HG03460 (cell line): ENCODE results near the gene ATP8B4.
"Not testable (repeated sequence)": the region's sequence is repeated elsewhere in the genome, so short reads cannot be mapped to it uniquely, and the experiment has no call there.

ENCODE experiments used
- ATAC-seq: cut with Tn5 transposase; IDR thresholded peaks from one replicate; pipeline ENCODE4 v1.9.1; 2021; ENCODE audit not compliant: unreplicated experiment

ATP8B4 gene

GRCh38 chr15:50119063-50120040 lies at the start of gene ATP8B4:
TSS of gene ATP8B4 (minus strand) at chr15:50119233. CDS start at chr15:50106966, 12,267 bp downstream.
- no peak for ATAC-seq

DNA sequence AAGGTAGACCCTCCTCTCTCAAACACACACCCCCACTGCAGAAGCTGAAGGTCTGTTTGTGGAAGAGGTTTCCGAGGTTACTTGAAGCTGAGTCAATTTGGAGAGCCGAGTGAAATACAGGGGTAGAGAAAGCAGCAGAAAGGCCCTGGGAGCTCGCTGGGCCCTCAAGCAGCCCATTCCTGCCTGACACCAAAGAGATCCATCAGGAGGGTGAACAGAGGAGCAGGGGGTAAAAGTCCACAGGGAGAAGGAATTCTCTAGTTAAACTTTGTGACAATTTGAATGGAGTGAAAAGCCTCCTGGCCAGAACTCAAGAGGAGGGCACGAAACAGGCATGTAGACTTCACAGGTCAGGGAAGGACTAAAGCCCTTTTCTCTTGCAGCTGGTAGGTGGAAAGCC lies 49.3 kb upstream of the ATP8B4 start:
- ATAC-seq: no peak

GRCh38 chr15:50167110-50167509 lies 48.1 kb upstream of the ATP8B4 start:
- ATAC-seq: no peak

GRCh38 chr15:50166216-50166615 lies 47.2 kb upstream of the ATP8B4 start:
- no peak for ATAC-seq

- no peak for ATAC-seq
Observed at GRCh38 chr15:50164458-50164857, 45.4 kb upstream of the ATP8B4 start.

- ATAC-seq: no peak
Observed at GRCh38 chr15:50163719-50164410, 44.8 kb upstream of the ATP8B4 start.

DNA sequence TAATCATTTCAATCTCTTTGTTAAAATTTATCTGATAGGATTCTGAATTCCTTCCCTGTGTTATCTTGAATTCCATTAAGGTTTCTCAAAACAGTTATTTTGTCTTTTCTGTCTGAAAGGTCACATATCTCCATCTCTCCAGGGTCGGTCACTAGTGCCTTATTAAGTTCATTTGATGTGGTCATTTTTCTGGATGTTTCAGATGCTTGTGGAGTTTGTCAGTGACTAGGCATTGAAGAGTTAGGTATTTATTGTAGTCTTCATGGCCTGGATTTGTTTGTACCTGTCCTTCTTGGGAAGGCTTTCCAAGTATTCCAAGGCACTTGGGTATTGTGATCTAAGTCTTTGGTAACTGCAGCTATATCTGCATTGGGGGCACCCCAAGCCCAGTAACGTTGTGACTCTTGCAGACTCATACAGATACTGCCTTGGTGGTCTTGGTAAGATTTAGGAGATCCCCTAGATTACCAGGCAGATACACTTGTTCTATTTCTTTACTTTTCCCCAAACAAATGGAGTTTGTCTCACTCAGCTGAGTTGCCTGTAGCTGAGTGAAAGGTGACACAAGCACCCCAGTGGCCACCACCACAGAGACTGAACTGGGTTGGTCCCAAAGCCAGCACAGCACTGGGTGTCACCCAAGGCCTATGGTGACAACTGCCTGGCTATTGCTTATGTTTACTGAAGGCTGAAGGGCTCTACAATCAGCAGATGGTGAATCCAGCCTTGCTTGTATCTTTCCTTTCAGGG lies 44.1 kb upstream of the ATP8B4 start:
- ATAC-seq: no peak

- ATAC-seq: not testable (repeated sequence)
Observed at GRCh38 chr15:50158236-50158635, 39.2 kb upstream of the ATP8B4 start.

DNA sequence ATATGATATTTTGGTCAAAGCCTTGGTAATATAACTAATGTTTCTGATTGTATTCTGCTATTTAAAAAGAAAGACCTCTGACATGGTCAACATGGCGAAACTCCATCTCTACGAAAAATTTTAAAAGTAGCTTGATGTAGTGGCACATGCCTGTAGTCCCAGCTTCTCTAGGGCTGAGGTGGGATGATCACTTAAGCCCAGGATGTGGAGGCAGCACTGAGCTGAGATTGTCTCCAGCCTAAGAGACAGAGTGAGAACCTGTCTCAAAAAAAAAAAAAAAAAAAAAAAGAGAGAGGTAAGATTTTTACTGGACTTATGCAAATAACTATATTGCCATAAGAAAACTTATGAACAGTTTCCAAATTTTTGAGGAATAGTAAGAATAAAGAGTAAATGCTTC lies 32.4 kb upstream of the ATP8B4 start:
- no peak for ATAC-seq

GRCh38 chr15:50150851-50151250 lies 31.8 kb upstream of the ATP8B4 start:
- no peak for ATAC-seq

GRCh38 chr15:50150349-50150748 lies 31.3 kb upstream of the ATP8B4 start:
- no peak for ATAC-seq

- no peak for ATAC-seq
Observed at GRCh38 chr15:50149090-50149489, 30.1 kb upstream of the ATP8B4 start.

- no peak for ATAC-seq
Observed at GRCh38 chr15:50148362-50148963, 29.4 kb upstream of the ATP8B4 start.

DNA sequence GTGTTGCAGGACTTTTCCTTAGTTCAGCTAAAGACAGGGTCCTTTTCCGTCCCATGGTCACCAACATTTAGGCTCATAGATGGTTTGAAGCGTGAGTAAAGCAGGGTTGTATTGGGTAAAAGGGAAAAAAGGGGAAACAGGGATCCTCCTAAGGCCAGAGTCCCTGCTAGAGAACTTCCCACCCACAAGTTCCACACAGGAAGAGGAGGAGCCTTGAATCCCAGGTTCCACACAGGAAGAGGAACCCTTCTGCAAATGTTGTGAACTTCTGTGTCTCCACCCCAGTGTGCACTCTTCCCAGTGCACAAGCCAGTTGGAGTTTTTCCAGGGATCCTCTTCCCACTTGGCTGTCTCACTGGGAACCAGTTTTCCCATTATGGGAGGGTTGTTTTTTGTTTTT lies 27.6 kb upstream of the ATP8B4 start:
- no peak for ATAC-seq

DNA sequence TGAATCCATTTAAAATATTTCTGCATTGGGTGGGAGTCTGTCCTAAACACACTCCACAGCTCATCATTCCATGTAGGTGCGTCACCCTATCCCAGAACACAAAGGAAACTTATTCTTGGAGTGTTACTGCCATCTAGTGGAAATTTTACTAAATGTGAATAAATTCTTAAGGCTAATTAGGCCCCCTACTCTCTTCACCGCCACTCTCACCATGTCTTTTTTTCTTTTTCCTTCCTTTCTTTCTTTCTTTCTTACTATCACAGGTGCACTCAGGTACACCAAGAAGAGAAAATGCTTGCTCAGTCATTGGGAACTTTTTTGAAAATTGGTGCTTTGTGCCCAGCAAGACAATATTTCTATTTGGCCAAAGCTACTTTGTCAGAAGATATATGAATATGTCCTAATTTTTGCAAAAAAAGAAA lies 26.4 kb upstream of the ATP8B4 start:
- ATAC-seq: no peak

DNA sequence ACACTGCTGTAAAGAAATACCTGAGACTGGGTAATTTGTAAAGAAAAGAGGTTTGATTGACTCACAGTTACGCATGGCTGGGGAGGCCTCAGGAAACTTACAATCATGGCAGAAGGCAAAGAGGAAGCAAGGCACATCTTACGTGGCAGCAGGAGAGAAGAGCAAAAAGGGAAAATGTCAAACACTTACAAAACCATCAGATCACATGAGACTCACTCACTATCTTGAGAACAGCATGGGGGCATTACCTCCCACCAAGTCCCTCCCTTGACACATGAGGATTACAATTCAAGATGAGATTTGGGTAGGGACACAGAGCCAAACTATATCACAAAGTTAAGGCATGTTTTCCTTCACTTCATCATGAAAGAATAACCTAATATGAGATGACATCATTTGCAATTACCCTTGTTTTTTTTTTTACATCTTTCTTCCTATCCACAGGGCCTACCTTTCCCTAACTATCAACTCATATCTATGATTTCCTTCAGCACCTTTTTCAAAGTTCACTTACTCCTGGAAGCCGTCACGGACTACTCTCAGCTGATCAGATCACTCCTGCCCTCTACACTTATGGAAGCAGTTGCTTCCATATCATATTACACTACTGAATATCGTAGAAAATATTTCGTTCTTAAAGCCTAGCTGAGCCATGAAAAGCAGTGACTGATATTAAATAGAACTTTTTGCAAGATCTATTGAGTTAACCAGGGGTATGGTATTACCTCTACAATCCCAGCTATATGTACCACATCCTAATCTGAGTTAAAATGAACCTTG lies 25.5 kb upstream of the ATP8B4 start:
- no peak for ATAC-seq

- ATAC-seq: no peak
Observed at GRCh38 chr15:50143255-50143860, 24.3 kb upstream of the ATP8B4 start.

- no peak for ATAC-seq
Observed at GRCh38 chr15:50141856-50142255, 22.8 kb upstream of the ATP8B4 start.

DNA sequence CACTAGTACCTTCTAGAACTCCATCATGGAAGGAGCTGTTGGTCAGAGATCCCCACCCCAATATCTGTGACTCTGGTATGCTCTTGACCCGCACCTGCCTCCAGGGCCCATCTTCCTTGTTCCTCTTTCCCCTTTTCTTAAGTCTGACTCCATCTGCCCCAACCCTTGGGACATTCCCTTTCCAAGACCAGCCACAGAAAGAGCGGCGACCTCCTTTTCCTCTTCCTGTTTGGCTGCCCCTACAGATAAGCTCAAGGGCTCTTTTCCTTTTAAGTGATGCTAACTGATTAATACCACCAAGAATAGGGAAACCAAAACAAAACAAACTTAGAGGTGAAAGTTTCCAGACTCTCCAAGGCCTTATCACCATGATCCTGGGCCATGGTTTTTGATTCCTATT lies 21.9 kb upstream of the ATP8B4 start:
- ATAC-seq: no peak

DNA sequence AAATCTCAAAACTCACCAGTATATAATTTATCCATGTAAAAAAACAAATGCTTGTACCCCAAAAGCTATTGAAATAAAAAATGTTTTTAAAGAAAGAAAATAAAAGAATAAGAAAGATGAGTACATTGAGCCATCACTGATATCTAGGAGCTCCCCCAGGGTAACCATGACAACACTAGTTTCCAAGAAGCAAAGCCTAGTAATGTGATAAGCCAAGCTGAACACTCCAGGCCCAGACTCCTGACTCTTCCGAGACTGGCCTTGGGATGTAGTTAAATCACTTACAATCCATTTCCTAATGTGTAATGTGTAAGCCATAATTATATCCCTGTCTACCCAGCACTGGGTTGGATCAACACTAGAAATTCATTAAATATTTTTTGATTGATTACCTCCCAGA lies 21.1 kb upstream of the ATP8B4 start:
- ATAC-seq: no peak
